ENCODE results near the gene TLE4.

- TF ChIP-seq CTCF (IDR thresholded peaks at IDR 0.05) (no peak), POLR2A (IDR thresholded peaks at IDR 0.05) (no peak)
Observed at GRCh38 chr9:79610019-79610631, 38.4 kb downstream of the TLE4 start.

All from esophagus squamous epithelium (tissue), 4 donors.